Measurements from ENCODE around the gene ENO4. TPM values are rescaled to one million over a fixed set of nuclear protein-coding genes. Genes with fewer than 3 reads are reported as not detected.

Gene ENO4
- total RNA-seq, 6 donors from 2014 or later, result 0.06 to 3.0 (median 1.1) TPM

GRCh38 chr10:116810120-116810500, 39.2 kb upstream of the ENO4 start:
- no peaks in the 10 kb centered on the region for H3K27me3 ChIP-seq
- no peaks in the 10 kb centered on the region for H3K9me3 ChIP-seq
- peaks cover 0 to 3% (median 0%) of the 10 kb centered on the region in 4 donors for H3K4me1 ChIP-seq
- no peak overlapping the region for H3K27ac ChIP-seq
- H3K36me3 ChIP-seq, result no peaks in the 10 kb centered on the region
- H3K4me3 ChIP-seq, result no peak overlapping the region
- WGBS, 2 donors, result 39 to 44% methylated on average over 10 of the region's 10 CpGs
- DNase-seq (no peak), ATAC-seq (ENCODE audit: low FRiP score in 2 of 2) (no peak)
- TF ChIP-seq EP300 (IDR thresholded peaks at IDR 0.05) (no peak), POLR2AphosphoS5 (IDR thresholded peaks at IDR 0.05) (no peak), CTCF (IDR thresholded peaks at IDR 0.05) (no peak), POLR2A (IDR thresholded peaks at IDR 0.05) (no peak)

- no peak overlapping the region for H3K27ac ChIP-seq
- H3K4me3 ChIP-seq, result no peak overlapping the region
- WGBS, 2 donors, result 84 to 89% methylated on average over 2 of the region's 2 CpGs
- ATAC-seq (ENCODE audit: low FRiP score in 2 of 2), result no peak
- peaks cover 0 to 3% (median 0%) of the 10 kb centered on the region in 4 donors for H3K4me1 ChIP-seq
- no peaks in the 10 kb centered on the region for H3K36me3 ChIP-seq
- no peaks in the 10 kb centered on the region for H3K27me3 ChIP-seq
- no peaks in the 10 kb centered on the region for H3K9me3 ChIP-seq
- no peak for DNase-seq
- no peak for TF ChIP-seq POLR2A (IDR thresholded peaks at IDR 0.05)
- no peak for TF ChIP-seq EP300 (IDR thresholded peaks at IDR 0.05)
- no peak for TF ChIP-seq POLR2AphosphoS5 (IDR thresholded peaks at IDR 0.05)
- no peak for TF ChIP-seq CTCF (IDR thresholded peaks at IDR 0.05)
These were observed 38.4 kb upstream of the ENO4 start for GRCh38 chr10:116810895-116811294.

DNA sequence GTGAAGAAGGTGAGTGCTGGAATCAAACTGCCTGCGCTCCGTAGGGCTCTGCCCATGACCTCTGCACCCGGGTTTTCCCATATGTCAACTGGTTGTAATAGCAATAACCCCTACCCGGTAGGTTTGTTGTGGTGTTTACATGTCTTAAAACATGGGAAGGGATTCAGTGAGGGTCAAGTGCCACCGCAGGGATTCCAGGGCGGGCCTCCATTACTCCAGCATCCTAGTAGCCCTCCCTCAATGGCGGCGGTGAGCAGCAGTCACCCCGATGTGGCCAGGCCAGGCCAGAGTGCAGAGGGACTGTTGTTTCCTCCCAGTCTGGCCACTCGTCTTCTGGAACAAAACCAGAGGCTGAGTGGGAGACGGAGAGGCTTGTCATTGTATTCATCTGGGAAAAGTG, 37.6 kb upstream of the ENO4 start:
- H3K27me3 ChIP-seq, result no peaks in the 10 kb centered on the region
- peaks cover 0 to 3% (median 0%) of the 10 kb centered on the region in 4 donors for H3K4me1 ChIP-seq
- no peaks in the 10 kb centered on the region for H3K9me3 ChIP-seq
- no peak for TF ChIP-seq CTCF (IDR thresholded peaks at IDR 0.05)
- TF ChIP-seq EP300 (IDR thresholded peaks at IDR 0.05), result no peak
- no peak for TF ChIP-seq POLR2AphosphoS5 (IDR thresholded peaks at IDR 0.05)
- TF ChIP-seq POLR2A (IDR thresholded peaks at IDR 0.05), result no peak
- DNase-seq, result no peak
- H3K4me3 ChIP-seq, result no peak overlapping the region
- 80 to 82% methylated on average over 6 to 11 of the region's 11 CpGs for WGBS, 2 donors
- no peak overlapping the region for H3K27ac ChIP-seq
- no peak for ATAC-seq (ENCODE audit: low FRiP score in 2 of 2)
- H3K36me3 ChIP-seq, result no peaks in the 10 kb centered on the region

- ATAC-seq (ENCODE audit: low FRiP score in 2 of 2) (no peak), DNase-seq (no peak)
- 67 to 70% methylated on average over 18 of the region's 18 CpGs for WGBS, 2 donors
- no peak for TF ChIP-seq POLR2AphosphoS5 (IDR thresholded peaks at IDR 0.05)
- TF ChIP-seq CTCF (IDR thresholded peaks at IDR 0.05), result no peak
- no peak for TF ChIP-seq POLR2A (IDR thresholded peaks at IDR 0.05)
- TF ChIP-seq EP300 (IDR thresholded peaks at IDR 0.05), result no peak
- Histone ChIP-seq H3K27ac (no peak overlapping the region), H3K4me3 (no peak overlapping the region), H3K9me3 (no peaks in the 10 kb centered on the region), H3K4me1 (no peaks in the 10 kb centered on the region), H3K36me3 (no peaks in the 10 kb centered on the region), H3K27me3 (no peaks in the 10 kb centered on the region)
These were observed 33.5 kb upstream of the ENO4 start for GRCh38 chr10:116815641-116816415.

- no peaks in the 10 kb centered on the region for H3K27me3 ChIP-seq
These were observed 32.1 kb upstream of the ENO4 start for GRCh38 chr10:116817178-116817577.

More at GRCh38 chr10:116817178-116817577, 32.1 kb upstream of the ENO4 start:
- WGBS, 2 donors, result 60 to 67% methylated on average over 9 to 10 of the region's 10 CpGs
- H3K36me3 ChIP-seq, result no peaks in the 10 kb centered on the region
- DNase-seq (no peak), ATAC-seq (ENCODE audit: low FRiP score in 2 of 2) (no peak)
- no peak overlapping the region for H3K27ac ChIP-seq
- no peaks in the 10 kb centered on the region for H3K9me3 ChIP-seq
- TF ChIP-seq POLR2AphosphoS5 (IDR thresholded peaks at IDR 0.05) (no peak), POLR2A (IDR thresholded peaks at IDR 0.05) (no peak), EP300 (IDR thresholded peaks at IDR 0.05) (no peak), CTCF (IDR thresholded peaks at IDR 0.05) (no peak)
- H3K4me3 ChIP-seq, result no peak overlapping the region
- no peaks in the 10 kb centered on the region for H3K4me1 ChIP-seq
